Fibroblast of villous mesenchyme (primary cell): ENCODE measurements around the gene KNG1. TPM values are rescaled to one million over a fixed set of nuclear protein-coding genes. Genes with fewer than 3 reads are reported as not detected.
"Not testable (repeated sequence)": the region's sequence is repeated elsewhere in the genome, so short reads cannot be mapped to it uniquely, and the experiment has no call there.

Experiments used
- DNase-seq: peaks from one replicate; pipeline ENCODE4 v3.0.0-alpha.2; 2010; ENCODE audit warnings: low read depth
- H3K4me3 ChIP-seq: 2 replicates; pipeline ENCODE4 v1.5.1; 2011; ENCODE audit warnings: low read depth, mild to moderate bottlenecking, low read length
- CTCF ChIP-seq: IDR thresholded peaks from 2 replicates; pipeline ENCODE4 v1.5.1; 2012; ENCODE audit warnings: low read depth, mild to moderate bottlenecking, low read length; ENCODE audit not compliant: insufficient read depth
- total RNA-seq: library from RNA; depleted of rRNA; stranded (reverse); fragments of >200 nt; gene quantifications from 2 replicates; pipeline ENCODE4 v1.2.3, GENCODE V29; 2012

KNG1 gene
- total RNA-seq, 1 donor: not detected

GRCh38 chr3:186694288-186695032 lies 22.7 kb upstream of the KNG1 start:
- no peak overlapping the region for H3K4me3 ChIP-seq
- TF ChIP-seq CTCF: no peak

GRCh38 chr3:186696522-186696921 lies 20.6 kb upstream of the KNG1 start:
- DNase-seq: no peak
- H3K4me3 ChIP-seq: no peak overlapping the region
- TF ChIP-seq CTCF: no peak

More at GRCh38 chr3:186694288-186695032, 22.7 kb upstream of the KNG1 start:
- DNase-seq: no peak

- no peak overlapping the region for H3K4me3 ChIP-seq
- TF ChIP-seq CTCF: no peak
- no peak for DNase-seq
Observed at GRCh38 chr3:186697510-186697909, 19.6 kb upstream of the KNG1 start.

GRCh38 chr3:186700267-186700666 lies 16.9 kb upstream of the KNG1 start:
- H3K4me3 ChIP-seq: no peak overlapping the region
- TF ChIP-seq CTCF: no peak
- no peak for DNase-seq

- DNase-seq, H3K4me3 ChIP-seq: not testable (repeated sequence)
Observed at GRCh38 chr3:186702451-186702850, 14.7 kb upstream of the KNG1 start.

- no peak for TF ChIP-seq CTCF
- DNase-seq: no peak
Observed at GRCh38 chr3:186705882-186706780, 11.0 kb upstream of the KNG1 start.

GRCh38 chr3:186708983-186709679 lies 8.0 kb upstream of the KNG1 start:
- no peak for TF ChIP-seq CTCF
- DNase-seq: no peak
- H3K4me3 ChIP-seq: no peak overlapping the region

More at GRCh38 chr3:186705882-186706780, 11.0 kb upstream of the KNG1 start:
- no peak overlapping the region for H3K4me3 ChIP-seq

GRCh38 chr3:186710694-186711093 lies 6.5 kb upstream of the KNG1 start:
- not testable (repeated sequence) for DNase-seq

More at GRCh38 chr3:186710694-186711093, 6.5 kb upstream of the KNG1 start:
- not testable (repeated sequence) for H3K4me3 ChIP-seq
